ENCODE data around the gene OR2T29. TPM values are rescaled to one million over a fixed set of nuclear protein-coding genes. Genes with fewer than 3 reads are reported as not detected.
"Not testable (repeated sequence)": the region's sequence is repeated elsewhere in the genome, so short reads cannot be mapped to it uniquely, and the experiment has no call there.

The OR2T29 gene, protein sequence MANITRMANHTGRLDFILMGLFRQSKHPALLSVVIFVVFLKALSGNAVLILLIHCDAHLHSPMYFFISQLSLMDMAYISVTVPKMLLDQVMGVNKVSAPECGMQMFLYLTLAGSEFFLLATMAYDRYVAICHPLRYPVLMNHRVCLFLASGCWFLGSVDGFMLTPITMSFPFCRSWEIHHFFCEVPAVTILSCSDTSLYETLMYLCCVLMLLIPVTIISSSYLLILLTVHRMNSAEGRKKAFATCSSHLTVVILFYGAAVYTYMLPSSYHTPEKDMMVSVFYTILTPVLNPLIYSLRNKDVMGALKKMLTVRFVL
- total RNA-seq, result not detected
- long read RNA-seq, result 0 reads

GRCh38 chr1:248562672-248563071, at the start of gene OR2T29:
OR2T29 (minus strand) TSS chr1:248562772; CDS start chr1:248559491, 3,281 bp downstream.
- H3K27me3 ChIP-seq (ENCODE audit: low read depth); H3K4me1 ChIP-seq; DNase-seq; H3K36me3 ChIP-seq; intact Hi-C loops (cut with DNase I); H3K27ac ChIP-seq; H3K4me3 ChIP-seq; ATAC-seq; H3K9me3 ChIP-seq: not testable (repeated sequence)

- H3K27ac ChIP-seq, result no peak overlapping the region
- no peaks in the 10 kb centered on the region for H3K4me1 ChIP-seq
- TF ChIP-seq, protein P1, sequence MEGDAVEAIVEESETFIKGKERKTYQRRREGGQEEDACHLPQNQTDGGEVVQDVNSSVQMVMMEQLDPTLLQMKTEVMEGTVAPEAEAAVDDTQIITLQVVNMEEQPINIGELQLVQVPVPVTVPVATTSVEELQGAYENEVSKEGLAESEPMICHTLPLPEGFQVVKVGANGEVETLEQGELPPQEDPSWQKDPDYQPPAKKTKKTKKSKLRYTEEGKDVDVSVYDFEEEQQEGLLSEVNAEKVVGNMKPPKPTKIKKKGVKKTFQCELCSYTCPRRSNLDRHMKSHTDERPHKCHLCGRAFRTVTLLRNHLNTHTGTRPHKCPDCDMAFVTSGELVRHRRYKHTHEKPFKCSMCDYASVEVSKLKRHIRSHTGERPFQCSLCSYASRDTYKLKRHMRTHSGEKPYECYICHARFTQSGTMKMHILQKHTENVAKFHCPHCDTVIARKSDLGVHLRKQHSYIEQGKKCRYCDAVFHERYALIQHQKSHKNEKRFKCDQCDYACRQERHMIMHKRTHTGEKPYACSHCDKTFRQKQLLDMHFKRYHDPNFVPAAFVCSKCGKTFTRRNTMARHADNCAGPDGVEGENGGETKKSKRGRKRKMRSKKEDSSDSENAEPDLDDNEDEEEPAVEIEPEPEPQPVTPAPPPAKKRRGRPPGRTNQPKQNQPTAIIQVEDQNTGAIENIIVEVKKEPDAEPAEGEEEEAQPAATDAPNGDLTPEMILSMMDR (IDR thresholded peaks at IDR 0.05), result no peak
Measured at GRCh38 chr1:248611883-248612414, 49.4 kb upstream of the OR2T29 start.

GRCh38 chr1:248610301-248610700, 47.7 kb upstream of the OR2T29 start:
- Histone ChIP-seq H3K36me3 (no peaks in the 10 kb centered on the region), H3K4me1 (no peaks in the 10 kb centered on the region), H3K4me3 (no peak overlapping the region), H3K27ac (no peak overlapping the region), H3K27me3 (ENCODE audit: low read depth) (no peaks in the 10 kb centered on the region), H3K9me3 (no peaks in the 10 kb centered on the region)
- DNase-seq, result no peak
- TF ChIP-seq, protein P1 (IDR thresholded peaks at IDR 0.05), result no peak
- intact Hi-C loops (cut with DNase I), result no loop called here
- no peak for ATAC-seq

More at GRCh38 chr1:248611883-248612414, 49.4 kb upstream of the OR2T29 start:
- DNase-seq (no peak), ATAC-seq (no peak)
- H3K4me3 ChIP-seq, result no peak overlapping the region
- no peaks in the 10 kb centered on the region for H3K36me3 ChIP-seq
- no peaks in the 10 kb centered on the region for H3K27me3 ChIP-seq (ENCODE audit: low read depth)
- no peaks in the 10 kb centered on the region for H3K9me3 ChIP-seq
- intact Hi-C loops (cut with DNase I), result no loop called here

DNA sequence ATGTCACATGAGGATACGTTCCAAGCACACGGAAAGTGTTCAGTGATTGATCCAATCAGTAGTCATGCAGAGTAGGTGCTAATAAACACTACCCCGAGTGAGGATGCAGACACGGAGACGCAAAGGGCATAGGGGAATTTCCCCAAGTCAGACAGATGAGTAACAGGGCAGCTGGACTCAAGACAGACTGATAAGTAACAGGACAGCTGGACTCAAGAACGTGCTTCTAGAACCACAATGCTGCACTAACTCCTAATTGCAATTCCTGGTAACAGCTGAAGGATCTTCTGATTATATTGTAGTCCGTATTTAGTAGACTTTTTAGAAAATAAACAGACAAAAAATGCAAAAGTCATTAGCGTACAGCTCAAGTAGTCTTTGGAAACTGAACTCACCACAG, 36.8 kb upstream of the OR2T29 start:
- no peak overlapping the region for H3K27ac ChIP-seq
- no peaks in the 10 kb centered on the region for H3K9me3 ChIP-seq
- H3K4me3 ChIP-seq, result no peak overlapping the region
- DNase-seq, result no peak
- H3K27me3 ChIP-seq (ENCODE audit: low read depth), result no peaks in the 10 kb centered on the region
- intact Hi-C loops (cut with DNase I), result no loop called here
- TF ChIP-seq, protein P1 (IDR thresholded peaks at IDR 0.05), result no peak
- no peaks in the 10 kb centered on the region for H3K36me3 ChIP-seq
- ATAC-seq, result no peak
- H3K4me1 ChIP-seq, result no peaks in the 10 kb centered on the region

DNA sequence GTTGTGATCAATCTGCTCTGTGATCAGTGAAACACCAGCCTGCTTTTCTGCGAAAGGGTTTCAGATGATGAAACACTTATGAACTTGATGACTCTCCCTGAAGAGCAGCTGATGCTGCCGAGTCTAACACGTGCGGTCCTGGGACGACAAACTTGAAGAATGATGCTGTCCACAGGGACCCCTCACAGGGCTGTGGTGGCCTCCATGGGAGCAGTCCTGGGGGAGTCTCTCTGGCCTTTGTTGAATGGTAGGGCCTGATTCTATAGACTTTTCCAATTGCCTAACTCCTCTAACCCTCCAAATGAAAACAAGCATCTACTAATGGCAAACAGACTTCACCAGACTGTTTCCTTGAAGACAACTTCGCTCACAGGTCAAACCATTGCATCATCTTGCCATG, 35.0 kb upstream of the OR2T29 start, which contains the start of gene OR2T10:
TSS of gene OR2T10 (minus strand) at position 112 of the 400 bp plus-strand sequence. CDS start 3,932 bp downstream, outside the sequence.
- Histone ChIP-seq H3K36me3 (no peaks in the 10 kb centered on the region), H3K27me3 (ENCODE audit: low read depth) (no peaks in the 10 kb centered on the region), H3K27ac (no peak within 1 kb of the TSS), H3K9me3 (no peaks in the 10 kb centered on the region), H3K4me3 (no peak within 1 kb of the TSS), H3K4me1 (no peaks in the 10 kb centered on the region)
- no peak for DNase-seq
- TF ChIP-seq, protein P1 (IDR thresholded peaks at IDR 0.05), result no peak
- ATAC-seq, result no peak
- intact Hi-C loops (cut with DNase I), result no loop called here

- no peak overlapping the region for H3K4me3 ChIP-seq
- DNase-seq (no peak), ATAC-seq (no peak)
- no peak overlapping the region for H3K27ac ChIP-seq
- no peaks in the 10 kb centered on the region for H3K4me1 ChIP-seq
- intact Hi-C loops (cut with DNase I), result no loop called here
- H3K27me3 ChIP-seq (ENCODE audit: low read depth), result no peaks in the 10 kb centered on the region
- TF ChIP-seq, protein P1 (IDR thresholded peaks at IDR 0.05), result no peak
- H3K36me3 ChIP-seq, result no peaks in the 10 kb centered on the region
- no peaks in the 10 kb centered on the region for H3K9me3 ChIP-seq
Measured at GRCh38 chr1:248596615-248597014, 34.0 kb upstream of the OR2T29 start.
